ENCODE results near the gene OTOG. TPM values are rescaled to one million over a fixed set of nuclear protein-coding genes. Genes with fewer than 3 reads are reported as not detected.

OTOG gene
- total RNA-seq, 1 donor: not detected

- no peak overlapping the region for H3K4me3 ChIP-seq (ENCODE audit: low read depth, low read length)
- no peak for DNase-seq (ENCODE audit: low read depth)
- TF ChIP-seq, protein P1, sequence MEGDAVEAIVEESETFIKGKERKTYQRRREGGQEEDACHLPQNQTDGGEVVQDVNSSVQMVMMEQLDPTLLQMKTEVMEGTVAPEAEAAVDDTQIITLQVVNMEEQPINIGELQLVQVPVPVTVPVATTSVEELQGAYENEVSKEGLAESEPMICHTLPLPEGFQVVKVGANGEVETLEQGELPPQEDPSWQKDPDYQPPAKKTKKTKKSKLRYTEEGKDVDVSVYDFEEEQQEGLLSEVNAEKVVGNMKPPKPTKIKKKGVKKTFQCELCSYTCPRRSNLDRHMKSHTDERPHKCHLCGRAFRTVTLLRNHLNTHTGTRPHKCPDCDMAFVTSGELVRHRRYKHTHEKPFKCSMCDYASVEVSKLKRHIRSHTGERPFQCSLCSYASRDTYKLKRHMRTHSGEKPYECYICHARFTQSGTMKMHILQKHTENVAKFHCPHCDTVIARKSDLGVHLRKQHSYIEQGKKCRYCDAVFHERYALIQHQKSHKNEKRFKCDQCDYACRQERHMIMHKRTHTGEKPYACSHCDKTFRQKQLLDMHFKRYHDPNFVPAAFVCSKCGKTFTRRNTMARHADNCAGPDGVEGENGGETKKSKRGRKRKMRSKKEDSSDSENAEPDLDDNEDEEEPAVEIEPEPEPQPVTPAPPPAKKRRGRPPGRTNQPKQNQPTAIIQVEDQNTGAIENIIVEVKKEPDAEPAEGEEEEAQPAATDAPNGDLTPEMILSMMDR (IDR thresholded peaks at IDR 0.05; ENCODE audit: insufficient read depth, low read depth, low read length): no peak
Measured at GRCh38 chr11:17633987-17634775, 87.1 kb downstream of the OTOG start.

- TF ChIP-seq, protein P1 (IDR thresholded peaks at IDR 0.05; ENCODE audit: insufficient read depth, low read depth, low read length): no peak
- DNase-seq (ENCODE audit: low read depth): no peak
- no peak overlapping the region for H3K4me3 ChIP-seq (ENCODE audit: low read depth, low read length)
Measured at GRCh38 chr11:17634776-17635550, 87.9 kb downstream of the OTOG start.

DNA sequence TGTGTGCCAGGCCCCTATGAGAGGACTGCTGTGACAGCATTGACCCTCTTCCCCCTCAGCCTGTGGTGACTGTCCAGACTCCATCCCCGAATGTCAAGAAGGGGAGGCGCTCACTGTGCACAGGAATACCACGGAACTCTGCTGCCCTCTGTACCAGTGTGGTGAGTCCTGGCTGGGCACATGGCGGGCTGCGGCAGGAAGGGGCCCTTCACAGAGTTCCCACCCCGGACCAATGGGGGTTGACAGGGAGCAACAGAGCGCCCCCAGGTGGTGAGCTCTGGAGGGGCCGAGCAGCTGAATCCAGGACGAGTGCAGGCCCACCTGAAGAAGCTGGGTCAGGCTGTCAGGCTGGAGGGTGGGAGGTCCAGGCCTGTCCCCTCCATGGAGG is 88.5 kb downstream of the OTOG start:
- H3K4me3 ChIP-seq (ENCODE audit: low read depth, low read length): no peak overlapping the region
- DNase-seq (ENCODE audit: low read depth): no peak
- TF ChIP-seq, protein P1 (IDR thresholded peaks at IDR 0.05; ENCODE audit: insufficient read depth, low read depth, low read length): no peak

- TF ChIP-seq, protein P1 (IDR thresholded peaks at IDR 0.05; ENCODE audit: insufficient read depth, low read depth, low read length): no peak
- H3K4me3 ChIP-seq (ENCODE audit: low read depth, low read length): no peak overlapping the region
- no peak for DNase-seq (ENCODE audit: low read depth)
Measured at GRCh38 chr11:17636721-17637120, 89.7 kb downstream of the OTOG start.

DNA sequence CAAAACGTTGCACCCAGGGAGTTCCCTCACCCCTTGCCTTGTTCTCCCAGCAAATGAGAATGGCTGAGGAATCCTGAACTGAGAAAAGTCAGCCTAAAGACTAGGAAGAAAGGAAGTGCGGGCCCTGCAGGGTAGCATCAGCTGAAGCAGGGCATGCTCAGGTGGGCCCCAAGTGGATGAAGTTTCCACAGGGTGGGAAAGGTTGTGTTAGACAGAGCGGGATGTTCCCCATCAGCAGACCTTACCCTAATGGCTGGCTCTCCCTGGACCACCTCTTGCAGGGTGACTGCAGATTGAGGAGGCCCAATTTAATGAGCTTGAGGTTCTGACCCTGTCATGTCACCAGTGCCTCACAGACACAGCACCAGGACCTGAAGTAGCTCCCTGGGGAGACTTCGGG is 90.8 kb downstream of the OTOG start:
- TF ChIP-seq, protein P1 (IDR thresholded peaks at IDR 0.05; ENCODE audit: insufficient read depth, low read depth, low read length): no peak
- no peak overlapping the region for H3K4me3 ChIP-seq (ENCODE audit: low read depth, low read length)
- DNase-seq (ENCODE audit: low read depth): no peak

DNA sequence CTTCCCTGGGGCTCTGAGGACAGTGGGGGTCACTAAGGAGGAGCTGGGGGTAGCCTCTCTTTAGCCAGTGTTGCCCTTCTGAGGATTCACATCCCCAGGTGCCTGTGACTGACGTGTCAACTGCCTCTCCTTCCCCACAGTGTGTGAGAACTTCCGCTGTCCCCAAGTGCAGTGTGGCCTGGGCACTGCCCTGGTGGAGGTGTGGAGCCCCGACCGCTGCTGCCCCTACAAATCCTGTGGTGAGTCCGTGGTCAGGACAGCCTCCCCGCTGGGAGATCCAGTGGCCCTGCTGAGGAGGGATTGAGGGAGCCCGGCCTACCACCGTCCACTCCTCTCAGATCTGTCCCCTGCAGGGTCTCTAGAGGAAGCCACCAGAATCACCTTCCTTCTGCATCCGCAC is 91.3 kb downstream of the OTOG start:
- no peak overlapping the region for H3K4me3 ChIP-seq (ENCODE audit: low read depth, low read length)
- DNase-seq (ENCODE audit: low read depth): no peak
- TF ChIP-seq, protein P1 (IDR thresholded peaks at IDR 0.05; ENCODE audit: insufficient read depth, low read depth, low read length): no peak

Measured in fibroblast of villous mesenchyme (primary cell).